ENCODE data around the gene STAT3. TPM values are rescaled to one million over a fixed set of nuclear protein-coding genes. Genes with fewer than 3 reads are reported as not detected.

STAT3 gene
- total and polyA plus RNA-seq, 2 of the 13 experiments (the other 11 are each of a cell fraction or from before 2014, with no cell fraction given): 61.8 to 62.4 TPM

GRCh38 chr17:42322382-42323267, 65.6 kb downstream of the STAT3 start (continued):
- no peak for TF ChIP-seq TBP (CRISPR knock-in tag; IDR thresholded peaks at IDR 0.05)
- TF ChIP-seq ZNF572 (CRISPR knock-in tag; IDR thresholded peaks at IDR 0.05): no peak
- TF ChIP-seq ZNF335 (CRISPR knock-in tag; IDR thresholded peaks at IDR 0.05): 0 out of 2 replicates have a peak, but pooled peaks have one; percentile 55
- TF ChIP-seq HNF1A (IDR thresholded peaks at IDR 0.05; ENCODE audit: low read depth): no peak
- TF ChIP-seq HNF1A (CRISPR knock-in tag; IDR thresholded peaks at IDR 0.05; ENCODE audit: borderline replicate concordance): no peak
- no peak for TF ChIP-seq FLYWCH1 (CRISPR knock-in tag; IDR thresholded peaks at IDR 0.05)
- TF ChIP-seq ZFP36L1 (CRISPR knock-in tag; IDR thresholded peaks at IDR 0.05): no peak
- TF ChIP-seq CEBPZ (IDR thresholded peaks at IDR 0.05; ENCODE audit: low read length): no peak
- TF ChIP-seq ZNF891 (CRISPR knock-in tag; IDR thresholded peaks at IDR 0.05): no peak
- TF ChIP-seq LCORL (IDR thresholded peaks at IDR 0.05): no peak
- TF ChIP-seq LCORL (CRISPR knock-in tag; IDR thresholded peaks at IDR 0.05): peak; percentile 67; the same call in 1 of the 2 replicates
- peak; percentile 97 for TF ChIP-seq ZBTB33 (CRISPR knock-in tag; IDR thresholded peaks at IDR 0.05)
- TF ChIP-seq MNT (IDR thresholded peaks at IDR 0.05): no peak
- TF ChIP-seq ZZZ3 (CRISPR knock-in tag; IDR thresholded peaks at IDR 0.05; ENCODE audit: borderline replicate concordance): no peak
- peak; percentile 71 for TF ChIP-seq THRA (CRISPR knock-in tag; IDR thresholded peaks at IDR 0.05; ENCODE audit: borderline replicate concordance)
- no peak for TF ChIP-seq CREBL2 (CRISPR knock-in tag; IDR thresholded peaks at IDR 0.05; ENCODE audit: borderline replicate concordance)
